ENCODE measurements around the gene SESN3.
"Not testable (repeated sequence)": the region's sequence is repeated elsewhere in the genome, so short reads cannot be mapped to it uniquely, and the experiment has no call there.

Gene SESN3

GRCh38 chr11:95152876-95153856 lies 77.8 kb downstream of the SESN3 start:
- no peak for DNase-seq (ENCODE audit: low read depth)

DNA sequence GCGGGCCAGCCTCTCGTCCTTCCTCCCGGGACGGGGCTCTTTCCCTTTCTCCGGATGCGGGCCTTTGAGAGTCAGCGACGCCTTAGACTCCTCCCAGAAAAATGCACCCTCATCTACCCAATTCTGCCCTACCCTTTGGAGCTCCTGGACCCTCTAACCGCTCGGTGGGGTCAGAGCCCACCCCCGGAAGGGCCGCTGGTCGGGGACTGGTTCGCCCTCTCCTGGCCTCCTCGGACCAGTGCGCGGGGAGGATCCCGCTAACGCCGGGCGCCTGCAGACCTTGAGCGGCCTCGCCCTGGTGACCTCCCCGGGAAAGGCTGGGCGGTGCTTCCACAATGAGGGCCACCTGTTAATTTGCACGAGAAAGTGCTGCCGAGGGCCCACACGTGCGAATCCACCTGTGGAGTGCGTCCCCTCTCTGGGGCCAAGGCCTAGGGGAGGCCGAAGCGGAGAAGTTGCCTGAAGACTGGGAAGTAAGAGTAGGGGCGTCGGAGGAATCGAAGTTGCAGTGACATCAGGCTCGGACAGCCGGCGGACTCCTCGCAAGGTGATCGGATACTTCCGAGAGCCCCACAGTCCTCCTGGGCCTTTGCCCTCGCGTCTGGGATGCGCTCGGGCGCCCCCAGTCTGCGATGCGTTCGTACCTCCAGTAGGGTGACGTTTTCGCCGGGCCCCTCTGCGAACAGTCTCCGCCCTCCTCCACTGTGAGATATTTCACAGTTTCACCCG lies 79.9 kb downstream of the SESN3 start:
- no peak for DNase-seq (ENCODE audit: low read depth)

DNA sequence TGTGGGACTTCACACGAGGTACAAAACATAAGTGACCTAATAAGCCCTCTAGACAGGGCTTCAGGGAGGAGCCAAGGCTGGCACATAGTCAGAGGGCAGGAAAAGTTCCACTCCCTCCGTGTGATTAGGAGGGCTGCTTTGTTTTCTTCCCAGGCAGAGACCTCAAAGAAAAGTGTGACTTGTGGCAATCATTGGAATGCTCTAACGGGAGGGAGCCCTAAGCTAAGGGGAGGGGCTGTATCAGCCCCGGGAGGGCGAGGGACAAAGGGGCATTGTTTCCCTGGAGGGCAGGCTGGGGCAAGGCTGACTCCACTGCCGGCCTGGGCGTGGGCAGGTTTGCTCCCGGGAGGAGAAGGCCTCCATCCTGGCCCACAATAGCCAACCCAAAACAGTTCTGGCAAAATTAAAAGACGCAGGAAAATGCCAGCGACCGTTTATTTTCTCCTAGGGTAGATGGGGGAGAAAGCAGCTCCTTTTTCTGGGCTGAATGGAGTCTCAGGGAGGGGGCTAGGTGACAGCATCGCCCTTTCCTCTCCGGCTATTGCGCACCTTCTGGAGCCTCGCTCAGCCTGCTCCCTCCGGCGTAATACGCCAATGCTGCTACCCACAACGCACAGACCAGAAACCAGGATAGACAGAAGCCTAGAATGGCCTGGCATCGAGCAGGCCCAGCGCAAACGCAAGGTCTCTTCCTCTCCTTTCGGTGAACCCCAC lies 81.2 kb downstream of the SESN3 start:
- no peak for DNase-seq (ENCODE audit: low read depth)

DNA sequence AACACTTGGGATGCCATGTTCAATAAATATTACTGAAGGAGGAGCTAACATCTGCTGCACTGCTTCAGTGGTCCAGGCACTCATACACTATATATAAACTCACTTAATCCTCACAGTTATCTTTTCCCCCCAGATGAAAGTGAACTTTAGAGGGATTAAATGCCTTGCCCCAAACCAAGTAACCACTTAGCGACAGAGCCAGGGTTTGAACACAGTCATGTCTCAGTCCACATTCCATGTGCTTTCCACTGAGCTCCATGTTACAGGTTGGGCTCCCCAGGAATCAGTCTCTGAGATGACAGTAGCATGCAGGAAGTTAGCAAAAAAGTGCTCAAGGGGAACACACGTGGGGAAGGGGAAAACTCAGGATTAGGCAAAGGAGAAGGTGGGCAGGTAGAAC lies 82.1 kb downstream of the SESN3 start:
- no peak for DNase-seq (ENCODE audit: low read depth)

DNA sequence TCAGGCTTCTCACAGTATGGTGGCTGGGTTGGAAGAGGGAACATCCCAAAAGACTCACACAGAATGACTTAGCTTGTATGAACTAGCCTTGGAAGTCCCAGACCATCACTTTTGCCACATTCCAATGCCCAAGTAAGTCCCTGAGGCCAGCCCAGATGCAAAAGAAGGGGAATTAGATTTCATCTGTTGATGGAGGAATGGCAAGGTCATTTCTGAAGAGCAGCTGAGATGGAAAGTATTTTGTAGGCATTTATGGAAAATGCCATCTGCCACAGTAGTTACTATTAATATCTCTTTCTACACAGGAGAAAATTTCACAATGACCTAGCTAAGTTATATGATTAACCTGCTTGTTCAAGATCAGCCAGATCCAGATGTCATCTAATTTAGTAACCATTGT lies 82.6 kb downstream of the SESN3 start:
- no peak for DNase-seq (ENCODE audit: low read depth)

- DNase-seq (ENCODE audit: low read depth), result peak; percentile 44
Measured at GRCh38 chr11:95147364-95147905, 83.6 kb downstream of the SESN3 start.

- DNase-seq (ENCODE audit: low read depth), result no peak
Measured at GRCh38 chr11:95145430-95146060, 85.5 kb downstream of the SESN3 start.

- no peak for DNase-seq (ENCODE audit: low read depth)
Measured at GRCh38 chr11:95144313-95145235, 86.4 kb downstream of the SESN3 start.

GRCh38 chr11:95143106-95143681 lies 87.8 kb downstream of the SESN3 start:
- no peak for DNase-seq (ENCODE audit: low read depth)

DNA sequence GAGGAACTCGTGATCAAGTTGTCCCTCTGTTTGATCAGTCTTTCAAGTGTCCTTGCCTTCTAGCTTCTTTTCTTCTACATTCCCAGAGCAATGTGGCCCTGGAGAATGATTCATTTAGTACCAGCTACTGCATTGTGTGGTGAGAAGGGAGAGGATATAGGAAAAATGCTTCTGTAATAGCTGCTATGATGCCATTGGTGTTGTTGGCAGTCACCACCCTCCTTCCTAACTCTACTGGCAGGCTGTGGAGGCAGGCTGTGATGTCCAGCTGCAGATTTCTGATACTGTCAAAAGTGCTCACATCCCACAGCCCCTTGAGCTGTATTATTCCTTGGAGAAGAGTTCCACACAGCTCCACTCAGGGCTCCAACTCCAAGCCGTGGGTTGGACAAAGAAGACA lies 88.6 kb downstream of the SESN3 start:
- no peak for DNase-seq (ENCODE audit: low read depth)

DNA sequence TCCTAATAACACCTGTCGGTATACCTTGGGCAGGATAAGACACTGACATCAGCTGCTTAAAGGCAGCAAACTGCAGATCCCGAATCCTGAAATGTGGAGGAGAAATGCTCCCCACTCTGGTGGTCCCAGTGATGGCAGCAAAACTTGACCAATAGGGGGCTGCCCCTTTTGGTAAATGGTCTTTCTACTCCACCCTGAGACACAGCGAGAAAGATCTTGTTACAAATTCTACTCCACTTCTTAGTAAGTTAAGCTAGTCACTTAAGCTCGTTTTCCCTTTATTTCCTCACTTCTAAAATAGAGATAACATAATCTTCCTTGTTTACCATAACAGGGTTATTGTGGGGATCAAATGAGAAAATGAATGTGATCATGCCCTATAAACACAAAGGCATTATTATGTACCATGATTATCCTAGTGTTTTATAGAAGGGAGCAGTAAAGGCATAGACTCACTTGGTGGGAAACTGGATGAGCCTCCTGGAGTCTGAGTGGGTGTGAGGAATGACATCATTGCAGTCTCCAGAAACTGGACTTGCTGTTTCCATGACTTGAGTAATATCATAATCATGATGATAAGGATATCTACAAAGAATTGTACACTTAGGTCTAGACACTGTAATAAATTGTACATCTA lies 90.5 kb downstream of the SESN3 start:
- no peak for DNase-seq (ENCODE audit: low read depth)

DNA sequence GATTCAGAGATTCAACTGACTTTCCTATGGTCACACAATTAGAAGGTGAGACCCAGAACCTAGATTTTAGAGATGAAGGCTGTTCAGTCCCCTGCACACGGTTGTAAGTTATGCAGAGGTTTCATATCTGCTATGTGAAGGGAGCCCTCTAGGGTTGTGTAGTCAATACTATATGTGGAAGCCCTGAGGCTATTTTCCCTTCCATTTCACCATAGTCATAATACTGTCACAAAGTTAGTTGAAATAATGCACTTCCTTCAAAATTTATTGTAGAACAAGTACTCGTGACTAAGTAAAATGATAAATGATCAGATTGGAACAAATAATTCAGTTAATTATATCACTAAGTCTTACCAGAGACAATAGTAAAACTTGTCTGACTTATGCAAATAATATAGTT lies 92.6 kb downstream of the SESN3 start:
- DNase-seq (ENCODE audit: low read depth), result no peak

DNA sequence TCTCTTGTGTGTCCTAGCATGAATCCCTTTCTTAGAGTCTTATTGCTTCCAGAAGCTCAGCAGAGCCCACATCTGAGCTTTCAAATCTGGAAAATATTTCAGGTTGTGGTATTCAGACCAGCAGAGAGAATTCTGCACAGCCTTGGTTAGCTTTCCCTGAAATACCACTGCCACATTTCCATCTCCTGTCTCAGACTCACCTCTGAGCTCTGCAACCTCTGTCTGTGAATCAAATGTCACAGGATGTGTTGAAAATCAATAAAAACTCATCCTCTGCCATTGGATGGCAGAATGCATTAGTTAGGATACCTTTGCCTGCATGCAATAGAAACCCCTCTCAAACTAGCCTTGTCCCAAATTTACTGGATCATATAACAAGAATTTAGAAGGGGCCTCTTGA lies 93.7 kb downstream of the SESN3 start:
- DNase-seq (ENCODE audit: low read depth), result no peak

DNA sequence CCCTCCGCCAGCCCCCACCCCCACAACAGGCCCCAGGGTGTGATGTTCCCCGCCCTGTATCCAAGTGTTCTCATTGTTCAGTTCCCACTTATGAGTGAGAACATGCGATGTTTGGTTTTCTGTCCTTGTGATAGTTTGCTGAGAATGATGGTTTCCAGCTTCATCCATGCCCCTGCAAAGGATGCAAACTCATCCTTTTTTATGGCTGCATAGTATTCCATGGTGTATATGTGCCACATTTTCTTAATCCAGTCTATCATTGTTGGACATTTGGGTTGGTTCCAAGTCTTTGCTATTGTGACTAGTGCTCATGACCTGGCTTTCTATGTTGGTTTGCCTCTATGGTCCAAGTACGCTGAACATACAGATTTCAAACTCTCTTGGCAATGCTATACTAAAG lies 94.3 kb downstream of the SESN3 start:
- not testable (repeated sequence) for DNase-seq (ENCODE audit: low read depth)

DNA sequence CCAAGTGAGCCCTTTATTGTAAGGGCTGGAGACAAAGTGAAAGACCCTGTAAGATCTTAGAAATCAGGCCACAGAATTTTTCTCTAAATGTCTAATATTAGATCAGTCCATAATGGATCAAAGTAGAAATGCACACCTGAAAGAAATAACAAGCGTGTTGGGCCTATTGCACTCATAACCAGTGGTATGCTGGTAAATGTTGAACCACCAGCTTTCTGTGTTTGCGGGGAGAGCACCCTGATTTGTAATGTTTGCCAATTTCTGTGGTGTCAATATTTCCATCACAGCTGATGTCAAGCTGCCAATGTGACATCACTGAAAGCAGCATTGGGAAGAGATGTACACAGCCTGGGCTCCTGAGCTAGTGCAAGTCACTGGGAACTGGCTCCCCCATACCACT lies 95.1 kb downstream of the SESN3 start:
- DNase-seq (ENCODE audit: low read depth), result no peak

GRCh38 chr11:95135155-95135554 lies 95.8 kb downstream of the SESN3 start:
- no peak for DNase-seq (ENCODE audit: low read depth)

DNA sequence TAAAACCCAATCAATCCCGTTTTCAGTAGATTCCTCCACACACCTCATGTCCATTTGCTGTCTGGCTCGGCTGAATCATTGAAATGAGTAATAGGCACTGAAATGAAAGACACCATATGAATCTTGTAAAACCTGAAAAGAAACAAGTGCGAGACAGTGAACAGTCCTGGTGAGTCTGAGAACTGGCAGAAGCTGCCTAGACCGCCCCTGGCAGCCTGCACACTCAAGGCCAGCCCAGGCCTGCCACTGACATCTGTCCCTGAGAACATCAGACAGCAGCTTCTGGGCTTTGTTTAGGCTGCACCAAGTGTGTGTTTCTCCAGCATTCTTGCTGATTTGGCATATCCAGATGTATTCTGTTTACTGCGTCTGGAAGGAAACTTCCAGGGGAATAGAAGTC lies 96.5 kb downstream of the SESN3 start:
- no peak for DNase-seq (ENCODE audit: low read depth)

GRCh38 chr11:95132956-95133355 lies 98.0 kb downstream of the SESN3 start:
- DNase-seq (ENCODE audit: low read depth), result no peak

GRCh38 chr11:95128602-95129001 lies 102.4 kb downstream of the SESN3 start:
- no peak for DNase-seq (ENCODE audit: low read depth)

GRCh38 chr11:95123556-95123955 lies 107.4 kb downstream of the SESN3 start:
- DNase-seq (ENCODE audit: low read depth), result no peak

Measured in GM04503 (cell line).